HL-60 (cell line): Measurements from ENCODE around the gene HPS1.

ENCODE experiments used
- DNase-seq, 2 experiments: peaks; one replicate each; pipeline ENCODE4 v3.0.0-alpha.2; 2010 to 2020; ENCODE audit warnings: low read depth in 1 of 2, low spot score in 1 of 2
- H3K27ac ChIP-seq: fragments of 250-450 bp; sonication (Bioruptor Pico); replicated peaks from 2 replicates; pipeline ENCODE4 v1.5.1; 2020; ENCODE audit warnings: mild to moderate bottlenecking, moderate library complexity
- H3K27me3 ChIP-seq: fragments of 250-450 bp; sonication (Bioruptor Pico); 2 replicates; pipeline ENCODE4 v1.5.1; 2021; ENCODE audit warnings: mild to moderate bottlenecking, moderate library complexity; ENCODE audit not compliant: insufficient read depth, poor library complexity, severe bottlenecking
- H3K4me3 ChIP-seq: replicated peaks from 2 replicates; pipeline ENCODE4 v1.5.1; 2011; ENCODE audit warnings: mild to moderate bottlenecking, control low read depth, low read length; ENCODE audit not compliant: insufficient read depth
- GABPA ChIP-seq: IDR thresholded peaks from 2 replicates; pipeline ENCODE4 v1.6.1; 2012; ENCODE audit warnings: low read depth
- POLR2AphosphoS5 ChIP-seq: IDR thresholded peaks from 2 replicates; pipeline ENCODE4 v1.6.1; 2012; ENCODE audit warnings: low read depth
- SPI1 ChIP-seq: IDR thresholded peaks from 2 replicates; pipeline ENCODE4 v1.6.1; 2012; ENCODE audit warnings: low read depth, mild to moderate bottlenecking, borderline replicate concordance
- TF ChIP-seq, protein P1 (sequence below): IDR thresholded peaks from one replicate; pipeline ENCODE4 v1.5.1; 2011; ENCODE audit warnings: low read length, control low read depth, inconsistent platforms; ENCODE audit not compliant: insufficient read depth
- TF ChIP-seq, protein P2 (sequence below): IDR thresholded peaks from 2 replicates; pipeline ENCODE4 v1.6.1; 2012; ENCODE audit warnings: low read depth; ENCODE audit not compliant: insufficient replicate concordance

HPS1 gene

GRCh38 chr10:98478430-98479222, 31.9 kb upstream of the HPS1 start:
- Histone ChIP-seq H3K4me3 (no peak overlapping the region), H3K27ac (no peak overlapping the region)
- DNase-seq, result no peak

GRCh38 chr10:98477861-98478260, 31.1 kb upstream of the HPS1 start:
- Histone ChIP-seq H3K27me3 (no peaks in the 10 kb centered on the region), H3K27ac (no peak overlapping the region)

More at GRCh38 chr10:98478430-98479222, 31.9 kb upstream of the HPS1 start:
- H3K27me3 ChIP-seq, result no peaks in the 10 kb centered on the region
- TF ChIP-seq, protein P1, sequence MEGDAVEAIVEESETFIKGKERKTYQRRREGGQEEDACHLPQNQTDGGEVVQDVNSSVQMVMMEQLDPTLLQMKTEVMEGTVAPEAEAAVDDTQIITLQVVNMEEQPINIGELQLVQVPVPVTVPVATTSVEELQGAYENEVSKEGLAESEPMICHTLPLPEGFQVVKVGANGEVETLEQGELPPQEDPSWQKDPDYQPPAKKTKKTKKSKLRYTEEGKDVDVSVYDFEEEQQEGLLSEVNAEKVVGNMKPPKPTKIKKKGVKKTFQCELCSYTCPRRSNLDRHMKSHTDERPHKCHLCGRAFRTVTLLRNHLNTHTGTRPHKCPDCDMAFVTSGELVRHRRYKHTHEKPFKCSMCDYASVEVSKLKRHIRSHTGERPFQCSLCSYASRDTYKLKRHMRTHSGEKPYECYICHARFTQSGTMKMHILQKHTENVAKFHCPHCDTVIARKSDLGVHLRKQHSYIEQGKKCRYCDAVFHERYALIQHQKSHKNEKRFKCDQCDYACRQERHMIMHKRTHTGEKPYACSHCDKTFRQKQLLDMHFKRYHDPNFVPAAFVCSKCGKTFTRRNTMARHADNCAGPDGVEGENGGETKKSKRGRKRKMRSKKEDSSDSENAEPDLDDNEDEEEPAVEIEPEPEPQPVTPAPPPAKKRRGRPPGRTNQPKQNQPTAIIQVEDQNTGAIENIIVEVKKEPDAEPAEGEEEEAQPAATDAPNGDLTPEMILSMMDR, result no peak
- TF ChIP-seq, protein P2, sequence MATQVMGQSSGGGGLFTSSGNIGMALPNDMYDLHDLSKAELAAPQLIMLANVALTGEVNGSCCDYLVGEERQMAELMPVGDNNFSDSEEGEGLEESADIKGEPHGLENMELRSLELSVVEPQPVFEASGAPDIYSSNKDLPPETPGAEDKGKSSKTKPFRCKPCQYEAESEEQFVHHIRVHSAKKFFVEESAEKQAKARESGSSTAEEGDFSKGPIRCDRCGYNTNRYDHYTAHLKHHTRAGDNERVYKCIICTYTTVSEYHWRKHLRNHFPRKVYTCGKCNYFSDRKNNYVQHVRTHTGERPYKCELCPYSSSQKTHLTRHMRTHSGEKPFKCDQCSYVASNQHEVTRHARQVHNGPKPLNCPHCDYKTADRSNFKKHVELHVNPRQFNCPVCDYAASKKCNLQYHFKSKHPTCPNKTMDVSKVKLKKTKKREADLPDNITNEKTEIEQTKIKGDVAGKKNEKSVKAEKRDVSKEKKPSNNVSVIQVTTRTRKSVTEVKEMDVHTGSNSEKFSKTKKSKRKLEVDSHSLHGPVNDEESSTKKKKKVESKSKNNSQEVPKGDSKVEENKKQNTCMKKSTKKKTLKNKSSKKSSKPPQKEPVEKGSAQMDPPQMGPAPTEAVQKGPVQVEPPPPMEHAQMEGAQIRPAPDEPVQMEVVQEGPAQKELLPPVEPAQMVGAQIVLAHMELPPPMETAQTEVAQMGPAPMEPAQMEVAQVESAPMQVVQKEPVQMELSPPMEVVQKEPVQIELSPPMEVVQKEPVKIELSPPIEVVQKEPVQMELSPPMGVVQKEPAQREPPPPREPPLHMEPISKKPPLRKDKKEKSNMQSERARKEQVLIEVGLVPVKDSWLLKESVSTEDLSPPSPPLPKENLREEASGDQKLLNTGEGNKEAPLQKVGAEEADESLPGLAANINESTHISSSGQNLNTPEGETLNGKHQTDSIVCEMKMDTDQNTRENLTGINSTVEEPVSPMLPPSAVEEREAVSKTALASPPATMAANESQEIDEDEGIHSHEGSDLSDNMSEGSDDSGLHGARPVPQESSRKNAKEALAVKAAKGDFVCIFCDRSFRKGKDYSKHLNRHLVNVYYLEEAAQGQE, result no peak
- no peak for TF ChIP-seq SPI1
- TF ChIP-seq POLR2AphosphoS5, result no peak
- TF ChIP-seq GABPA, result no peak

DNA sequence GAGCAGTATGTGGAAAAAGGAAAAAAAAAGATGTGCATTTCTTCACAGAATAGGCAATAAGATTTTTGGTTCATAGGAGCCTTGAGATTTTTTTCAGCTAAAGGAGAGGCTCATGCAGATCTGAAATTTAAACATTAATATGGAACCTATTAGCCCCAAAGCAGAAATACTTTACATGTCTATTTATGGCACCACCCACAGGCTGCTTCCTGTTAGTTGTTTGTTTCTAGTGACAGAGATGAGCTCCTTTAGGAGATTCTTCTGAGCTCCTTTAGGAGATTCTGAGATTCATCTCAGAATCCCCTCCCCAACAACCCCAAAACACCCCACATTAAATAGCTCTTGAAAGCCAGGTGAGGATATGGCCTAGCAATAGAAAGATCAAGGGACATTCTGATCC, 27.9 kb upstream of the HPS1 start:
- no peak for DNase-seq
- peaks cover 2% of the 10 kb centered on the region for H3K27me3 ChIP-seq
- H3K27ac ChIP-seq, result no peak overlapping the region
- TF ChIP-seq, protein P2, result no peak
- TF ChIP-seq POLR2AphosphoS5, result no peak
- TF ChIP-seq SPI1, result no peak
- TF ChIP-seq GABPA, result no peak
- TF ChIP-seq, protein P1, result no peak
- no peak overlapping the region for H3K4me3 ChIP-seq

More at GRCh38 chr10:98477861-98478260, 31.1 kb upstream of the HPS1 start:
- H3K4me3 ChIP-seq, result no peak overlapping the region
- no peak for DNase-seq
- TF ChIP-seq POLR2AphosphoS5 (no peak), SPI1 (no peak), GABPA (no peak)
- TF ChIP-seq, protein P2, result no peak
- TF ChIP-seq, protein P1, result no peak
